ENCODE results near the gene SYNE1. TPM values are rescaled to one million over a fixed set of nuclear protein-coding genes. Genes with fewer than 3 reads are reported as not detected.

The SYNE1 gene
- total and polyA plus RNA-seq, 8 donors: 12.8 to 279 (median 108) TPM

DNA sequence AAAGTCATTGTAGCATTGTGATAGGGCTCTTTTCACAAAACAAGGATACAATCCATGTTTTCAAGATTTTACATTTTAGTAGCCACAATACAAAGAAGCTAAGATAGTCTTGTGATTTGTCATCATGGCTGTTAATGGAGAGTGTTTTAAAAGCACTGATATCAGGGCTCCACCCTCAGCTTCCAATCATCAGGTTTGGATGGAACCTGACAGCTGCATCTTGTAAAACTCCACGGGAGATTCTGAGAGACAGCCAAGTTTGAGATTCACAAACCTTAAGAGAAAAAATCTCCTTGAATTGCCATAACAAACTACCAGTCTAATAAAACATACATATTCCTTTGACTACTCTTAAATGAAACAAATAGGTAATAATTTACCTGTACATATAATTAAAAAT, 549.5 kb downstream of the SYNE1 start:
- Histone ChIP-seq H3K4me1 (no peaks in the 10 kb centered on the region), H3K36me3 (no peaks in the 10 kb centered on the region), H3K9me3 (peaks cover 0 to 11% (median 0%) of the 10 kb centered on the region in 4 donors), H3K4me3 (no peak overlapping the region), H3K27ac (no peak overlapping the region), H3K27me3 (no peaks in the 10 kb centered on the region)
- DNase-seq: no peak
- TF ChIP-seq CTCF (IDR thresholded peaks at IDR 0.05): no peak
- TF ChIP-seq POLR2AphosphoS5 (IDR thresholded peaks at IDR 0.05): no peak
- TF ChIP-seq EP300 (IDR thresholded peaks at IDR 0.05): no peak
- no peak for TF ChIP-seq POLR2A (IDR thresholded peaks at IDR 0.05)
- intact Hi-C loops (cut with DNase I; ENCODE audit: low total_unique reads): no loop called here
- WGBS, 5 donors: 36 to 61% (median 56%) methylated on average over 1 of the region's 1 CpG

GRCh38 chr6:152087096-152087495, 550.1 kb downstream of the SYNE1 start:
- Histone ChIP-seq H3K9me3 (peaks cover 0 to 12% (median 0%) of the 10 kb centered on the region in 4 donors), H3K4me1 (no peaks in the 10 kb centered on the region), H3K27ac (no peak overlapping the region), H3K4me3 (no peak overlapping the region), H3K36me3 (no peaks in the 10 kb centered on the region), H3K27me3 (no peaks in the 10 kb centered on the region)
- TF ChIP-seq POLR2AphosphoS5 (IDR thresholded peaks at IDR 0.05): no peak
- TF ChIP-seq POLR2A (IDR thresholded peaks at IDR 0.05): no peak
- TF ChIP-seq EP300 (IDR thresholded peaks at IDR 0.05): no peak
- TF ChIP-seq CTCF (IDR thresholded peaks at IDR 0.05): no peak
- WGBS, 5 donors: 45 to 62% (median 50%) methylated on average over 2 of the region's 2 CpGs
- intact Hi-C loops (cut with DNase I; ENCODE audit: low total_unique reads): no loop called here
- no peak for DNase-seq

GRCh38 chr6:152086223-152086873, 550.8 kb downstream of the SYNE1 start:
- Histone ChIP-seq H3K27me3 (no peaks in the 10 kb centered on the region), H3K9me3 (peaks cover 0 to 12% (median 2%) of the 10 kb centered on the region in 4 donors), H3K4me1 (no peaks in the 10 kb centered on the region), H3K27ac (no peak overlapping the region), H3K4me3 (no peak overlapping the region), H3K36me3 (no peaks in the 10 kb centered on the region)
- no peak for DNase-seq
- intact Hi-C loops (cut with DNase I; ENCODE audit: low total_unique reads): no loop called here
- TF ChIP-seq POLR2AphosphoS5 (IDR thresholded peaks at IDR 0.05): no peak
- no peak for TF ChIP-seq POLR2A (IDR thresholded peaks at IDR 0.05)
- no peak for TF ChIP-seq CTCF (IDR thresholded peaks at IDR 0.05)
- no peak for TF ChIP-seq EP300 (IDR thresholded peaks at IDR 0.05)
- WGBS, 5 donors: 71 to 81% (median 78%) methylated on average over 3 of the region's 3 CpGs

- no peak overlapping the region for H3K4me3 ChIP-seq
- DNase-seq: no peak
- intact Hi-C loops (cut with DNase I; ENCODE audit: low total_unique reads): no loop called here
- H3K27ac ChIP-seq: no peak overlapping the region
- no peaks in the 10 kb centered on the region for H3K36me3 ChIP-seq
- H3K4me1 ChIP-seq: no peaks in the 10 kb centered on the region
- WGBS, 5 donors: 68 to 81% (median 79%) methylated on average over 4 of the region's 4 CpGs
- TF ChIP-seq EP300 (IDR thresholded peaks at IDR 0.05): no peak
- no peak for TF ChIP-seq POLR2AphosphoS5 (IDR thresholded peaks at IDR 0.05)
- TF ChIP-seq POLR2A (IDR thresholded peaks at IDR 0.05): no peak
- TF ChIP-seq CTCF (IDR thresholded peaks at IDR 0.05): no peak
- no peaks in the 10 kb centered on the region for H3K27me3 ChIP-seq
- peaks cover 0 to 12% (median 2%) of the 10 kb centered on the region in 4 donors for H3K9me3 ChIP-seq
These were observed 551.7 kb downstream of the SYNE1 start for GRCh38 chr6:152085451-152085921.
